T-helper 17 cell (primary cell): ENCODE results near the gene FREM2. TPM values are rescaled to one million over a fixed set of nuclear protein-coding genes. Genes with fewer than 3 reads are reported as not detected.
A peak's percentile ranks its signal among the peaks of the same experiment; 100 is the strongest.

ENCODE experiments used
- ATAC-seq: fragments of 150-1000 bp; cut with Tn5 transposase; 2 replicates; pipeline ENCODE4 v1.10.0; 2021; ENCODE audit warnings: mild to moderate bottlenecking, moderate library complexity
- DNase-seq, 3 donors: peaks; one replicate each; pipeline versions ENCODE4 v3.0.0 to v3.0.0-alpha.2; 2020 to 2021
- H3K9me3 ChIP-seq: one replicate; pipeline ENCODE4 v1.7.0; 2013; ENCODE audit warnings: low read length, mild to moderate bottlenecking; ENCODE audit not compliant: control insufficient read depth, poor library complexity, severe bottlenecking
- H3K27ac Mint-ChIP-seq: one replicate; pipeline ENCODE4 v1.8.0; 2022; ENCODE audit warnings: mild to moderate bottlenecking, moderate library complexity, mixed read lengths
- H3K27me3 Mint-ChIP-seq: one replicate; pipeline ENCODE4 v1.8.0; 2022; ENCODE audit warnings: mixed read lengths
- H3K36me3 Mint-ChIP-seq: one replicate; pipeline ENCODE4 v1.8.0; 2022; ENCODE audit warnings: low read depth, mixed read lengths
- H3K4me1 Mint-ChIP-seq: one replicate; pipeline ENCODE4 v1.8.0; 2022; ENCODE audit warnings: mild to moderate bottlenecking, mixed read lengths
- H3K4me3 Mint-ChIP-seq: one replicate; pipeline ENCODE4 v1.8.0; 2022; ENCODE audit warnings: mild to moderate bottlenecking, moderate library complexity, mixed read lengths
- total RNA-seq, 4 donors: library from RNA in 2 of 4; stranded (reverse) in 2 of 4; gene quantifications; one replicate each; pipeline ENCODE4 v1.2.3 and lab custom pipeline; 2022 to 2026

FREM2 gene
- total RNA-seq, 2 donors from 2014 or later, result not detected

GRCh38 chr13:38670627-38671026 is 16.2 kb upstream of the FREM2 start:
- Mint-ChIP-seq H3K27ac (no peak overlapping the region), H3K4me1 (no peaks in the 10 kb centered on the region), H3K36me3 (no peaks in the 10 kb centered on the region), H3K4me3 (no peak overlapping the region), H3K27me3 (no peaks in the 10 kb centered on the region)
- DNase-seq (no peak), ATAC-seq (no peak)
- H3K9me3 ChIP-seq, result no peaks in the 10 kb centered on the region

GRCh38 chr13:38671980-38672379 is 14.9 kb upstream of the FREM2 start:
- Mint-ChIP-seq H3K4me1 (no peaks in the 10 kb centered on the region), H3K4me3 (no peak overlapping the region), H3K27ac (no peak overlapping the region), H3K27me3 (no peaks in the 10 kb centered on the region), H3K36me3 (no peaks in the 10 kb centered on the region)
- H3K9me3 ChIP-seq, result no peaks in the 10 kb centered on the region
- ATAC-seq (no peak), DNase-seq (no peak)

- Mint-ChIP-seq H3K4me3 (no peak overlapping the region), H3K4me1 (no peaks in the 10 kb centered on the region), H3K36me3 (no peaks in the 10 kb centered on the region), H3K27ac (no peak overlapping the region), H3K27me3 (peaks cover 11% of the 10 kb centered on the region)
- ATAC-seq (no peak), DNase-seq (no peak)
- no peaks in the 10 kb centered on the region for H3K9me3 ChIP-seq
These were observed 12.7 kb upstream of the FREM2 start for GRCh38 chr13:38674208-38674607.

DNA sequence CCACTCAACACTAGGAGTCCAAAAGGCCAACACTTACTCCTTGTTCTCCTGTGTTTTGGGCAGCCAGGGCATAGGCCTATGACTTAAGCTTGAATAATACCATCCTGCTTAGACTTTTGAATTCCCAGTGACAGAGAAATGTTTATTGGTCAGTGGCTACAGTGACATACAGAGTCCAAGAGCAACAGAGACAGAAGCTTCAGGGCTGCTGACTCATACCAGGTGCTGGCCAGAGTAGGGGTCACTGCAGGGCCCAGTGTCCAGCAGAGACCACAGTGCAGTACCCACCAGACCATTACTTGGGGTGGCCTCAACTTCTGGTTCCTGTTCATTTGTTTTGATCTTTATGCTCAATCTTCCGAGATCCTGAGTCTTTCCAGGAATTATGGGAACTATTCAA is 6.0 kb upstream of the FREM2 start:
- no peak overlapping the region for H3K27ac Mint-ChIP-seq
- no peak overlapping the region for H3K4me3 Mint-ChIP-seq
- H3K4me1 Mint-ChIP-seq, result no peaks in the 10 kb centered on the region
- no peaks in the 10 kb centered on the region for H3K36me3 Mint-ChIP-seq
- peaks cover 16% of the 10 kb centered on the region for H3K27me3 Mint-ChIP-seq
- no peak for ATAC-seq
- H3K9me3 ChIP-seq, result no peaks in the 10 kb centered on the region
- DNase-seq, result no peak

GRCh38 chr13:38684714-38685113 is 2.2 kb upstream of the FREM2 start:
- no peaks in the 10 kb centered on the region for H3K4me1 Mint-ChIP-seq
- ATAC-seq, result no peak
- no peaks in the 10 kb centered on the region for H3K36me3 Mint-ChIP-seq
- H3K27me3 Mint-ChIP-seq, result peaks cover 23% of the 10 kb centered on the region
- H3K9me3 ChIP-seq, result no peaks in the 10 kb centered on the region
- H3K4me3 Mint-ChIP-seq, result no peak overlapping the region
- no peak for DNase-seq
- no peak overlapping the region for H3K27ac Mint-ChIP-seq

GRCh38 chr13:38685431-38685830 is 1.4 kb upstream of the FREM2 start:
- DNase-seq, result no peak
- no peak overlapping the region for H3K4me3 Mint-ChIP-seq
- H3K4me1 Mint-ChIP-seq, result no peaks in the 10 kb centered on the region

GRCh38 chr13:38685974-38686576 is 802 bp upstream of the FREM2 start:
- DNase-seq, result no peak
- peaks cover 3% of the 10 kb centered on the region for H3K9me3 ChIP-seq
- H3K27me3 Mint-ChIP-seq, result peaks cover 23% of the 10 kb centered on the region
- peak overlapping the region; percentile 13 for H3K4me3 Mint-ChIP-seq
- H3K36me3 Mint-ChIP-seq, result no peaks in the 10 kb centered on the region
- no peaks in the 10 kb centered on the region for H3K4me1 Mint-ChIP-seq
- H3K27ac Mint-ChIP-seq, result no peak overlapping the region
- no peak for ATAC-seq

More at GRCh38 chr13:38685431-38685830, 1.4 kb upstream of the FREM2 start:
- no peak overlapping the region for H3K27ac Mint-ChIP-seq
- ATAC-seq, result no peak
- H3K27me3 Mint-ChIP-seq, result peaks cover 23% of the 10 kb centered on the region
- H3K9me3 ChIP-seq, result peaks cover 3% of the 10 kb centered on the region
- H3K36me3 Mint-ChIP-seq, result no peaks in the 10 kb centered on the region

GRCh38 chr13:38687246-38688229 is 661 bp downstream of the FREM2 start:
- Mint-ChIP-seq H3K27ac (no peak overlapping the region), H3K4me3 (no peak overlapping the region), H3K27me3 (peaks cover 23% of the 10 kb centered on the region), H3K36me3 (no peaks in the 10 kb centered on the region), H3K4me1 (no peaks in the 10 kb centered on the region)
- peaks cover 3% of the 10 kb centered on the region for H3K9me3 ChIP-seq
- DNase-seq, result no peak
- ATAC-seq, result no peak

- H3K4me3 Mint-ChIP-seq, result no peak overlapping the region
- H3K9me3 ChIP-seq, result peaks cover 3% of the 10 kb centered on the region
- H3K36me3 Mint-ChIP-seq, result no peaks in the 10 kb centered on the region
- H3K27ac Mint-ChIP-seq, result no peak overlapping the region
- ATAC-seq, result no peak
- H3K4me1 Mint-ChIP-seq, result no peaks in the 10 kb centered on the region
- DNase-seq, result no peak
- peaks cover 23% of the 10 kb centered on the region for H3K27me3 Mint-ChIP-seq
These were observed 1.8 kb downstream of the FREM2 start for GRCh38 chr13:38688674-38689073.

GRCh38 chr13:38690231-38690630 is 3.4 kb downstream of the FREM2 start:
- no peak for ATAC-seq
- peaks cover 23% of the 10 kb centered on the region for H3K27me3 Mint-ChIP-seq

DNA sequence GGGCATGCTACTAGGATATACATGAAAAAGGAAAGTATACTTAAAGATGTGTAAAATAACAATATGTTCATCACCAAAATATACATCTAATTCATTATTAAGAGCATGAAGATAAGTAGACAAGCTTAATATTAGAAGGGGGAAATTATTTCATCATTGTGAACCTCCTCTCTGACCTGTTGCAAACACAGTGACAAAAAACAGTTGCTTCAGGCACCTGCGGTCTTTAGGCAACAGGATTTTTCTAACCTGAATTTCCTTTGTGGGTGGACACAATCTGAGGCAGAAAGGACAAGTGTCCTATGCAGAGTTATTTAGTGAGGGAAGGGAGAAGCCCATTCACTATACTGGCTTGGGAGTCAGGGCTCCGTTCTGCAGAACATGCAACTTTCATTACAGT is 6.3 kb downstream of the FREM2 start:
- Mint-ChIP-seq H3K27ac (no peak overlapping the region), H3K27me3 (peaks cover 5% of the 10 kb centered on the region), H3K4me1 (no peaks in the 10 kb centered on the region), H3K36me3 (no peaks in the 10 kb centered on the region), H3K4me3 (no peak overlapping the region)
- peaks cover 3% of the 10 kb centered on the region for H3K9me3 ChIP-seq
- ATAC-seq (no peak), DNase-seq (no peak)

More at GRCh38 chr13:38690231-38690630, 3.4 kb downstream of the FREM2 start:
- H3K4me3 Mint-ChIP-seq, result no peak overlapping the region
- DNase-seq, result no peak
- no peaks in the 10 kb centered on the region for H3K4me1 Mint-ChIP-seq
- H3K27ac Mint-ChIP-seq, result no peak overlapping the region
- no peaks in the 10 kb centered on the region for H3K36me3 Mint-ChIP-seq
- H3K9me3 ChIP-seq, result peaks cover 3% of the 10 kb centered on the region

GRCh38 chr13:38693641-38694040 is 6.8 kb downstream of the FREM2 start:
- Mint-ChIP-seq H3K4me3 (no peak overlapping the region), H3K4me1 (no peaks in the 10 kb centered on the region), H3K27me3 (peaks cover under 1% of the 10 kb centered on the region), H3K27ac (no peak overlapping the region), H3K36me3 (no peaks in the 10 kb centered on the region)
- H3K9me3 ChIP-seq, result peaks cover 3% of the 10 kb centered on the region
- DNase-seq, result no peak
- no peak for ATAC-seq

- Mint-ChIP-seq H3K27me3 (peaks cover 5% of the 10 kb centered on the region), H3K27ac (no peak overlapping the region), H3K4me1 (no peaks in the 10 kb centered on the region), H3K4me3 (no peak overlapping the region), H3K36me3 (no peaks in the 10 kb centered on the region)
- DNase-seq (no peak), ATAC-seq (no peak)
- no peaks in the 10 kb centered on the region for H3K9me3 ChIP-seq
These were observed 10.3 kb downstream of the FREM2 start for GRCh38 chr13:38697197-38697596.
